HCT116 (cell line): ENCODE data around the gene USP2. TPM values are rescaled to one million over a fixed set of nuclear protein-coding genes. Genes with fewer than 3 reads are reported as not detected.

Experiments
- ATAC-seq: fragments of 200-7000 bp; cut with Tn5 transposase; 2 replicates; pipeline ENCODE4 v1.9.1; 2020; ENCODE audit warnings: mild to moderate bottlenecking, moderate library complexity
- BruUV-seq: library from RNA; stranded (reverse); fragments of 400-500 nt; replicated peaks from 2 replicates; lab custom pipeline; 2021; lab: Mats Ljungman, UMichigan
- CTCF ChIA-PET: fragments of 300-600 bp; sonication (Branson Sonifier 250); formaldehyde crosslinking; loops from one replicate; lab custom pipeline; 2021; ENCODE audit warnings: antibody characterized with exemption; lab: Charles Lee
- POLR2A ChIA-PET: fragments of 300-600, 350-600 bp; sonication (Branson Sonifier 250); formaldehyde crosslinking; loops from one replicate; lab custom pipeline; 2021; ENCODE audit warnings: antibody characterized with exemption; lab: Charles Lee
- RAD21 ChIA-PET, 2 experiments: fragments of 300-600 bp; sonication (Branson Sonifier 250); formaldehyde crosslinking; loops; one replicate each; lab custom pipeline; 2023; ENCODE audit warnings: low total read pairs in 2 of 2; ENCODE audit not compliant: uncharacterized antibody in 2 of 2, unreplicated experiment in 2 of 2, low non-redundant PET in 1 of 2; lab: Charles Lee
- DNase-seq: peaks from one replicate; pipeline ENCODE4 v3.0.0-alpha.2; 2010; ENCODE audit warnings: low read depth, low spot score
- H2AFZ ChIP-seq: fragments of 200-600 bp; shearing (Covaris generic), sonication (generic); 2 replicates; pipeline ENCODE4 v1.6.1; 2017; ENCODE audit warnings: low read depth, mixed run types, mixed read lengths, antibody characterized with exemption, low read length; ENCODE audit not compliant: poor library complexity, severe bottlenecking
- H3K27ac ChIP-seq: 2 replicates; pipeline ENCODE4 v1.5.1; 2012; ENCODE audit warnings: low read depth, low read length
- H3K27me3 ChIP-seq: fragments of 200-600 bp; sonication (generic); 2 replicates; pipeline ENCODE4 v1.6.1; 2016; ENCODE audit warnings: mixed run types, low read length, mixed read lengths; ENCODE audit not compliant: insufficient read depth
- H3K36me3 ChIP-seq, 2 experiments: fragments of 200-500 bp in 1 of 2; fragments of 200-600 bp in 1 of 2; sonication (Bioruptor generic) in 1 of 2; sonication (generic) in 1 of 2; 2 replicates each; pipeline versions ENCODE4 v1.5.1 to v1.6.1; 2014 to 2016; ENCODE audit warnings: low read length in 2 of 2, inconsistent platforms in 1 of 2, mixed read lengths in 1 of 2, mixed run types in 1 of 2; ENCODE audit not compliant: insufficient read depth in 2 of 2, control insufficient read depth in 1 of 2
- H3K4me1 ChIP-seq, 2 experiments: fragments of 200-600 bp in 1 of 2; sonication (generic) in 1 of 2; 2 replicates each; pipeline versions ENCODE4 v1.5.1 to v1.6.1; 2012 to 2017; ENCODE audit warnings: low read length in 2 of 2, inconsistent platforms in 1 of 2, mild to moderate bottlenecking in 1 of 2, mixed read lengths in 1 of 2, mixed run types in 1 of 2, moderate library complexity in 1 of 2; ENCODE audit not compliant: insufficient read depth in 2 of 2, control insufficient read depth in 1 of 2
- H3K4me2 ChIP-seq: fragments of 200-600 bp; sonication (generic); 2 replicates; pipeline ENCODE4 v1.6.1; 2017; ENCODE audit warnings: mixed run types, low read length, mixed read lengths
- H3K4me3 ChIP-seq, 2 experiments: fragments of 200-600 bp in 1 of 2; sonication (generic) in 1 of 2; replicated peaks in 1 of 2; 2 replicates each; pipeline ENCODE4 v1.5.1; 2011 to 2016; ENCODE audit warnings: low read length in 2 of 2, control low read depth in 1 of 2, low read depth in 1 of 2, mild to moderate bottlenecking in 1 of 2, mixed read lengths in 1 of 2, mixed run types in 1 of 2
- H3K79me2 ChIP-seq: fragments of 200-600 bp; sonication (generic); 2 replicates; pipeline ENCODE4 v1.6.1; 2017; ENCODE audit warnings: mild to moderate bottlenecking, mixed run types, low read length, moderate library complexity, mixed read lengths; ENCODE audit not compliant: insufficient read depth
- H3K9ac ChIP-seq: fragments of 200-600 bp; sonication (generic); 2 replicates; pipeline ENCODE4 v1.6.1; 2016; ENCODE audit warnings: low read length, mixed read lengths
- H3K9me2 ChIP-seq: fragments of 200-600 bp; sonication (generic), shearing (Covaris generic); 2 replicates; pipeline ENCODE4 v1.6.1; 2017; ENCODE audit warnings: mixed run types, mild to moderate bottlenecking, moderate library complexity; ENCODE audit not compliant: insufficient read depth
- H3K9me3 ChIP-seq, 2 experiments: fragments of 200-500 bp in 1 of 2; fragments of 200-600 bp in 1 of 2; sonication (Bioruptor generic) in 1 of 2; sonication (generic) in 1 of 2; 2 replicates each; pipeline ENCODE4 v1.6.1; 2014 to 2017; ENCODE audit warnings: low read length in 2 of 2, mixed read lengths in 2 of 2, inconsistent platforms in 1 of 2, low read depth in 1 of 2, mild to moderate bottlenecking in 1 of 2, mixed run types in 1 of 2, moderate library complexity in 1 of 2; ENCODE audit not compliant: control insufficient read depth in 1 of 2, insufficient read depth in 1 of 2
- H4K20me1 ChIP-seq: fragments of 200-600 bp; sonication (generic), shearing (Covaris generic); 2 replicates; pipeline ENCODE4 v1.6.1; 2017; ENCODE audit warnings: mixed run types, mild to moderate bottlenecking, moderate library complexity; ENCODE audit not compliant: insufficient read depth
- ATF3 ChIP-seq: IDR thresholded peaks from 2 replicates; pipeline ENCODE4 v1.6.1; 2012
- CBX3 ChIP-seq: IDR thresholded peaks from 2 replicates; pipeline ENCODE4 v1.6.1; 2012; ENCODE audit warnings: low read depth
- CTCF ChIP-seq, 3 experiments: fragments of 200-600 bp in 1 of 3; sonication (generic) in 1 of 3; IDR thresholded peaks in 2 of 3; conservative IDR thresholded peaks in 1 of 3; 2 replicates each; pipeline ENCODE4 v1.5.1; 2012 to 2017; ENCODE audit warnings: low read depth in 2 of 3, low read length in 2 of 3, antibody characterized with exemption in 1 of 3, borderline replicate concordance in 1 of 3, control low read depth in 1 of 3, mild to moderate bottlenecking in 1 of 3, mixed read lengths in 1 of 3, mixed run types in 1 of 3, moderate library complexity in 1 of 3; ENCODE audit not compliant: insufficient read depth in 1 of 3
- EGR1 ChIP-seq: IDR thresholded peaks from 2 replicates; pipeline ENCODE4 v1.6.1; 2012; ENCODE audit warnings: low read depth
- ELF1 ChIP-seq: IDR thresholded peaks from 2 replicates; pipeline ENCODE4 v1.6.1; 2012; ENCODE audit warnings: low read depth, borderline replicate concordance
- EZH2 ChIP-seq: fragments of 200-600 bp; sonication (generic); IDR thresholded peaks from 2 replicates; pipeline ENCODE4 v1.6.1; 2017; ENCODE audit warnings: antibody characterized with exemption, mixed run types
- FOSL1 ChIP-seq: IDR thresholded peaks from 2 replicates; pipeline ENCODE4 v1.6.1; 2012; ENCODE audit warnings: low read depth
- JUND ChIP-seq: IDR thresholded peaks from 2 replicates; pipeline ENCODE4 v1.6.1; 2012
- MAX ChIP-seq: IDR thresholded peaks from 2 replicates; pipeline ENCODE4 v1.6.1; 2012
- POLR2A ChIP-seq: IDR thresholded peaks from 2 replicates; pipeline ENCODE4 v1.7.0; 2011; ENCODE audit warnings: borderline replicate concordance; ENCODE audit not compliant: insufficient read depth, insufficient read length; ENCODE audit errors: extremely low read depth
- POLR2AphosphoS5 ChIP-seq: IDR thresholded peaks from 2 replicates; pipeline ENCODE4 v1.6.1; 2011; ENCODE audit warnings: mild to moderate bottlenecking, low read depth, low read length, moderate library complexity
- REST ChIP-seq: IDR thresholded peaks from 2 replicates; pipeline ENCODE4 v1.6.1; 2012; ENCODE audit warnings: low read depth
- SIN3A ChIP-seq: IDR thresholded peaks from 2 replicates; pipeline ENCODE4 v1.6.1; 2012; ENCODE audit warnings: low read depth
- SP1 ChIP-seq: IDR thresholded peaks from 2 replicates; pipeline ENCODE4 v1.6.1; 2012; ENCODE audit warnings: low read depth
- TCF7L2 ChIP-seq: IDR thresholded peaks from 2 replicates; pipeline ENCODE4 v1.7.0; 2011; ENCODE audit warnings: borderline replicate concordance, inconsistent platforms; ENCODE audit not compliant: insufficient read depth, insufficient read length; ENCODE audit errors: extremely low read depth
- ZBTB33 ChIP-seq: IDR thresholded peaks from 2 replicates; pipeline ENCODE4 v1.6.1; 2011; ENCODE audit warnings: mild to moderate bottlenecking, low read length, moderate library complexity; ENCODE audit not compliant: insufficient replicate concordance; ENCODE audit errors: extremely low read depth
- ZFX ChIP-seq: fragments of 450-650 bp; IDR thresholded peaks from 2 replicates; pipeline ENCODE4 v1.6.1; 2017
- ZNF274 ChIP-seq: fragments of 200-500 bp; sonication (Bioruptor generic); IDR thresholded peaks from 2 replicates; pipeline ENCODE4 v1.6.1; 2014; ENCODE audit warnings: mild to moderate bottlenecking, low read depth, low read length, inconsistent platforms
- intact Hi-C: fragments of 100-400 bp; cut with micrococcal nuclease; formaldehyde crosslinking; loops from 2 replicates; pipeline ENCODE4 v1.10.0; 2022
- total RNA-seq: library from RNA; stranded (reverse); gene quantifications from one replicate; pipeline ENCODE4 v1.2.1, GENCODE V29; 2021; ENCODE audit not compliant: unreplicated experiment

Gene USP2
- total RNA-seq, 1 experiment from 2014 or later, result 5.0 TPM

GRCh38 chr11:119307974-119308373, 73.5 kb downstream of the USP2 start:
- no peak for TF ChIP-seq ELF1
- TF ChIP-seq CTCF (IDR thresholded peaks at IDR 0.05 in 2 of 3, conservative IDR thresholded peaks at IDR 0.05 in 1 of 3; ENCODE audit: borderline replicate concordance in 1 of 3, insufficient read depth in 1 of 3, low read depth in 2 of 3, low read length in 2 of 3), result no peak
- TF ChIP-seq EZH2, result no peak
- no peak for TF ChIP-seq FOSL1
- no peak for TF ChIP-seq ATF3
- TF ChIP-seq ZNF274, result no peak
- TF ChIP-seq POLR2AphosphoS5, result no peak
- TF ChIP-seq SP1, result no peak
- TF ChIP-seq SIN3A, result no peak
- TF ChIP-seq CBX3, result no peak
- TF ChIP-seq JUND, result no peak
- no peak for TF ChIP-seq MAX
- TF ChIP-seq TCF7L2, result no peak
- no peak for TF ChIP-seq ZFX
- no peak for TF ChIP-seq POLR2A
- no peak for TF ChIP-seq REST
- no peak for TF ChIP-seq EGR1
- TF ChIP-seq ZBTB33, result no peak
- TF ChIP-seq, all 23 proteins: peak for 0
- BruUV-seq, result no TSS peak
- no peaks in the 10 kb centered on the region for H3K79me2 ChIP-seq
- H3K27me3 ChIP-seq, result no peaks in the 10 kb centered on the region
- ChIA-PET POLR2A (interaction anchor here (0.7 to 1.2 kb wide), 3 partner anchors 9 to 10 kb away, joined by 3 read pairs; partner anchors contain the start of gene MCAM), CTCF (interaction anchor here (1.1 kb wide), 1 partner anchor 15 kb away, joined by 3 read pairs; no protein-coding TSS in a partner anchor), RAD21 (no interaction called here)
- intact Hi-C loops, result no loop called here
- ATAC-seq (no peak), DNase-seq (no peak)
- no peak overlapping the region for H3K4me3 ChIP-seq
- no peak overlapping the region for H2AFZ ChIP-seq
- H3K4me2 ChIP-seq, result no peak overlapping the region
- no peak overlapping the region for H3K27ac ChIP-seq
- no peaks in the 10 kb centered on the region for H3K9me2 ChIP-seq
- peaks cover 0 to 12% of the 10 kb centered on the region in 2 experiments; a peak in 2 of 4 replicates for H3K36me3 ChIP-seq
- H3K9ac ChIP-seq, result no peak overlapping the region
- H3K9me3 ChIP-seq, result no peaks in the 10 kb centered on the region
- H4K20me1 ChIP-seq, result no peaks in the 10 kb centered on the region
- no peaks in the 10 kb centered on the region for H3K4me1 ChIP-seq
